Esophagus (tissue), 2 donors: ENCODE data around the gene PRICKLE2. TPM values are rescaled to one million over a fixed set of nuclear protein-coding genes. Genes with fewer than 3 reads are reported as not detected.

Experiments used
- H3K27ac ChIP-seq, 2 donors: one replicate each; pipeline ENCODE4 v1.5.1; 2013; ENCODE audit warnings: low read depth in 2 of 2, mild to moderate bottlenecking in 2 of 2, inconsistent platforms in 1 of 2, low read length in 1 of 2, moderate library complexity in 1 of 2
- H3K27me3 ChIP-seq, 2 donors: one replicate each; pipeline ENCODE4 v1.6.1; 2013; ENCODE audit warnings: low read length in 2 of 2, control low read depth in 1 of 2, mild to moderate bottlenecking in 1 of 2; ENCODE audit not compliant: insufficient read depth in 2 of 2, control insufficient read depth in 1 of 2
- H3K36me3 ChIP-seq, 2 donors: one replicate each; pipeline ENCODE4 v1.6.1; 2013; ENCODE audit warnings: low read length in 1 of 2; ENCODE audit not compliant: control insufficient read depth in 2 of 2, insufficient read depth in 2 of 2
- H3K4me1 ChIP-seq, 2 donors: one replicate each; pipeline ENCODE4 v1.6.1; 2013; ENCODE audit warnings: low read length in 1 of 2; ENCODE audit not compliant: control insufficient read depth in 2 of 2, insufficient read depth in 2 of 2
- H3K4me3 ChIP-seq, 2 donors: one replicate each; pipeline ENCODE4 v1.5.1; 2013; ENCODE audit warnings: low read length in 2 of 2, mild to moderate bottlenecking in 2 of 2, low read depth in 1 of 2, moderate library complexity in 1 of 2
- H3K9me3 ChIP-seq, 2 donors: one replicate each; pipeline ENCODE4 v1.6.1; 2013; ENCODE audit warnings: mild to moderate bottlenecking in 2 of 2, low read depth in 1 of 2, low read length in 1 of 2, moderate library complexity in 1 of 2; ENCODE audit not compliant: control insufficient read depth in 2 of 2, insufficient read depth in 1 of 2
- WGBS, 2 donors: extraction: QIAGEN DNeasy Blood & Tissue Kit; methylation state at CpG; one replicate each; pipeline ENCODE4 v1.1.7; 2013; 5-methylcytosine and 5-hydroxymethylcytosine counted together
- polyA plus RNA-seq, 2 donors: library from polyadenylated mRNA; stranded (reverse); fragments of 200-250 nt; gene quantifications; one replicate each; pipeline ENCODE4 v1.2.3, GENCODE V29; 2013
- donor health status: healthy with polysubstance abuse.
- donor health status: Bipolar disorder and iron deficiency.

Gene PRICKLE2
- polyA plus RNA-seq, 2 donors = 1.3 to 2.7 TPM

- Histone ChIP-seq H3K4me3 (no peak overlapping the region), H3K27me3 (no peaks in the 10 kb centered on the region), H3K27ac (no peak overlapping the region), H3K36me3 (no peaks in the 10 kb centered on the region), H3K9me3 (no peaks in the 10 kb centered on the region), H3K4me1 (no peaks in the 10 kb centered on the region)
- 69 to 74% methylated on average over 4 of the region's 4 CpGs for WGBS, 2 donors
Observed at GRCh38 chr3:64078966-64079365, 146.3 kb downstream of the PRICKLE2 start.

DNA sequence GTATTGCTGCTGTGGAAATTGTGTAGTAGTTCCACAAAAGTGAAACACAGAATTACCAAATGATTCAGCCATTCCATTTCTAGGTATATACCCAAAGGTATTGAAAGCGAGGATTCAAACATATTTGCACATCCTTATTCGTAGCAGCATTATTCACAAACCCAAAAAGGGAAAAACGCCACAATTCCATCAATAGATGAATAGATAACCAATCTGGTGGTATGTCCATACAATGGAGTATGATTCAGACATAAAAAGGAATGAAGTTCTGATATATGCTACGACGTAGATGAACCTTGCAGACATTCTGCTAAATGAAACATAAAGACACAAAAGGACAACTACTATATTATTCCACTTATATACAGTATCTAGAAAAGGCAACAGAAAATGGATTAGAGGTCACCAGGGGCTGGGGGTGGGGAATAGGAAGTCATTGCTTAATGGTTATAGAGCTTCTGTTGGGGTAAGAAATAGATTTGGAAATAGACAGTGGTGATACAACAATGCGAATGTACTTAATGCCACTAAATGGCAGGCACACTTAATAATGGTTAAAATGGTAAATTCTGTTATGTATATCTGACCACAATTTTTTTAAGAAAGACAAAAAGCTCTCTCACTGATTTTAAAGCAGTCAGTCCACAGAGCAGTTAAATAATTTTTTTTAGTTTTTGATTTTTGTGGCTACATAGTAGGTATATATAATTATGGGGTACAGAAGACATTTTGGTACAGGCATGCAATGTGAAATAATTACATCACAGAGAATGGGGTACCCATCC lies 150.2 kb downstream of the PRICKLE2 start:
- no peak overlapping the region for H3K27ac ChIP-seq
- H3K36me3 ChIP-seq = no peaks in the 10 kb centered on the region
- WGBS, 2 donors = 93 to 94% methylated on average over 6 of the region's 6 CpGs
- H3K4me1 ChIP-seq = no peaks in the 10 kb centered on the region
- no peaks in the 10 kb centered on the region for H3K27me3 ChIP-seq
- H3K4me3 ChIP-seq = no peak overlapping the region
- no peaks in the 10 kb centered on the region for H3K9me3 ChIP-seq

DNA sequence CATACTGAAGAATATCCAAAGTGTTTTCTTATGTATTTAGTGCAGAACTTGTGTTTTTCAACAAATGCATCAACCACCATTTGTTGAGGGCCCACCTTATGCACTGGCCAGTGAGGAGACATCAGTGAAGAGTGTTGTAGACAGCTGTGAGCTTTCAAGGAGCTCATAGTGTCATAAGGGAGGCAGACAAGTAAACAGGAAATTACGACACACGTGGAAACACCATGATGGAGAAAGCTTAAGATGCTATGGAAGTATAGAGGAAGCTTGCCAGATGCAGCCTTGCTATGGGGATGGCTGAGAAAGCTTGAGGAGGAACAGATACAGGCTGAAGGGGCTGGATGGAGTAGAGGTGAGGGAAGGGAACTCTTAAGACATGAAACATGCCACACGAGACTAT lies 151.2 kb downstream of the PRICKLE2 start:
- Histone ChIP-seq H3K4me3 (no peak overlapping the region), H3K36me3 (no peaks in the 10 kb centered on the region), H3K9me3 (no peaks in the 10 kb centered on the region), H3K4me1 (no peaks in the 10 kb centered on the region), H3K27me3 (no peaks in the 10 kb centered on the region), H3K27ac (no peak overlapping the region)
- 76 to 81% methylated on average over 3 of the region's 3 CpGs for WGBS, 2 donors

DNA sequence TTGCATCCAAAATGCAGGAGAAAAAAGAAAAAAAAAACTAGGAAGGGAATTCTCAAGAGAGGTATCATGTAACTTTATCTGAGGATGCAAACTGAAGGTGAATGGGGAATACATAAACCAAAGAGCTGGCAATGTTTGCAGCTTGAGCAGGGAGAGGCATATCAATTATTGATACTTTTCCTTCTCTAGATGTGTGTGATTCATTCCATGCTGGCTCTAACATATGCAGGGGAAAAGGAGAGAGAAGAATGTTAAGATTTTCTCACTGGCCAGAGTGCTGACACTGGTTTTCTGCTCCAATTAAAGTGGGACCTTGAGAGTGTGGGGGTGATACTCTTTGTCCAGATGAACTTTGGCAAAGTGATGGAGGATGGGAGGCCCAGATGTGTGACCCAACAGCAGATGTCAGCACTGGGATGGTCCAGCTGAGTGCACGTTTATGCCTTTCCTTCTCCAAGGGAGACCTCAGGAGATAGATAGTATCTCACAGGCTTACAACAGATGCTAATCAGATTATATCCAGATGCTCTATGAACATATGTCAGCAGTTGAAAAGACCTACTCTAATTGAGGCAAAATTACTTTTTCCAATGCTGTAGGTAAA lies 152.0 kb downstream of the PRICKLE2 start:
- 25 to 42% methylated on average over 1 of the region's 1 CpG for WGBS, 2 donors
- Histone ChIP-seq H3K4me3 (no peak overlapping the region), H3K9me3 (no peaks in the 10 kb centered on the region), H3K27ac (no peak overlapping the region), H3K27me3 (no peaks in the 10 kb centered on the region), H3K4me1 (no peaks in the 10 kb centered on the region), H3K36me3 (no peaks in the 10 kb centered on the region)

GRCh38 chr3:64072126-64072525 lies 153.1 kb downstream of the PRICKLE2 start:
- H3K27ac ChIP-seq = no peak overlapping the region
- no peaks in the 10 kb centered on the region for H3K36me3 ChIP-seq
- no peak overlapping the region for H3K4me3 ChIP-seq
- WGBS, 2 donors = 75 to 76% methylated on average over 2 of the region's 2 CpGs
- no peaks in the 10 kb centered on the region for H3K9me3 ChIP-seq
- peaks cover 0 to 4% of the 10 kb centered on the region in 2 donors for H3K4me1 ChIP-seq
- no peaks in the 10 kb centered on the region for H3K27me3 ChIP-seq

DNA sequence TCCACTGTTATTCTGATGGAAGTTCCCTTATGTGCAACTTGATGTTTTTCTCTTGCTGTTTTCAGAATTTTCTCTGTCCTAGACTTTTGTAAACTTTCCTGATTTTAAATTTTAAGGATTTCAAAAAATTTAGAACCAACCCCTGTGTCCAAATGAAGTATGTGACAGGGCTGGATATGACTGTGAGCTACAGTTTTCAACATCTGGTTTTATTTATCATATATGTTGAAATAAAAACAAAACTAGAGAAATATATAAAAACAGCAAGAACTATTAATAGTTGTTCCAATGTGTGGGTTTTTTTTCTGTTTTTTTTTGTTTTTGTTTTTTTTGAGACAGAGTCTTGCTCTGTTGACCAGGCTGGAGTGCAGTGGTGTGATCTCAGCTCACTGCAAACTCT lies 154.6 kb downstream of the PRICKLE2 start:
- Histone ChIP-seq H3K36me3 (no peaks in the 10 kb centered on the region), H3K9me3 (no peaks in the 10 kb centered on the region), H3K27me3 (no peaks in the 10 kb centered on the region), H3K27ac (no peak overlapping the region), H3K4me3 (no peak overlapping the region), H3K4me1 (peaks cover 0 to 4% of the 10 kb centered on the region in 2 donors)

DNA sequence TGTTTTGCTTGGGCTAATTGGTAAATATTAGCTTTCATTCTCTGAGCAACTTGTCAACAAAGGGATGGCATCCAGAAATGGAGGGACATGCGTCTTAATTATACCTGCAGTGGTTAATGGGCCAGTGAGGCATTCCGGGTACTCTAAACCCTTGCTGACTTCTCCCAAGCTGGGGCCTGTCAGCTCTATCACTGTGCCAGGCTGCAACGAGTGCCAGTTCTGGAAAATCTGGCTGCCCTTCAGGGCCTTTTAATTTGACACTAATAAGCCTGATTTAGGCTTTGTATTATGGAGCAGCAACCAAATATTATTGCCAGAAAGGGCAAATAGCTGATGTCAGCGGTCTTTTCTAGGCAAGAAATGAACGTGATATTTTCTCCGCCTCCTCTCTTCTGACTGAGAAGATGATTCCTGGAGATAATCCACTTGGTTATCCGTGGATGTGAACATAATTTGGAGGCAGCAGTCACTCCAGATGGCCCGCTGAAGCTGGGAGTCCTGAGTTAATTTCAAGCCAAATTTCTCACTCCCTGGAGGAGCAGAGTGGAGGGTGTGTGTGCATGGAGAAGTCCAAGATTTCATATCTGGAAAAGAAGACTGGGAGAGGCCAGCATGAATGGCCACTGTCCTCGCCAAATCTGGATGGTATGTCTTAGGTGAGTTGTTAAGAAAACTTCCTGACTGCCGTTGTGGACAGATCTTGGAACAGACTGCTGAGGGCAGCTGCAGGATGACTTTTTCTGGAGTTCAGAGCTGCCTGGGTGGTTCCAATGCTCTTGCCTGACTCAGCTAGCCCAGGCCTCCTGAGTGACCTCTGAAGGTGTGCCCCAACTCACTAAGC lies 157.5 kb downstream of the PRICKLE2 start:
- peaks cover 0 to 4% of the 10 kb centered on the region in 2 donors for H3K4me1 ChIP-seq
- H3K27ac ChIP-seq = no peak overlapping the region
- no peaks in the 10 kb centered on the region for H3K36me3 ChIP-seq
- H3K4me3 ChIP-seq = no peak overlapping the region
- H3K9me3 ChIP-seq = no peaks in the 10 kb centered on the region
- 37 to 52% methylated on average over 10 of the region's 10 CpGs for WGBS, 2 donors
- no peaks in the 10 kb centered on the region for H3K27me3 ChIP-seq

DNA sequence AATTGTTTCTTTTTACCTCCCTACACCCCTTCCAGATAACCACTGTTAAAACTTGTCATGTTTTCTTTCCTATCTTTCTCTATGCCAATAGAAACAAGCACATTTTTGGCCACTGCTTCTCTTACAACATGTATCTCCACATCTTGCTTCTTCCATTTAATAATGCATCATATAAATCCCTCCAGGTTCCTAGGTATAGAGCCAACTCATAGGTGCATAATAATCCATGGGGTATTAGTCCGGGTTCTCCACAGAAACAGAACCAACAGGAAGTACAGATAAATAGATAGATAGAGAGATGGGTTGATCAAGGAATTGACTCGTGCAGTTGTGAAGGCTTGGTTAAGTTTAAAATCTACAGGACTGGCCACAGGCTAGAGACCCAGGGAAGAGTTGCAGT lies 160.5 kb downstream of the PRICKLE2 start:
- Histone ChIP-seq H3K4me1 (peaks cover 0 to 4% of the 10 kb centered on the region in 2 donors), H3K27ac (no peak overlapping the region), H3K27me3 (no peaks in the 10 kb centered on the region), H3K36me3 (no peaks in the 10 kb centered on the region), H3K4me3 (no peak overlapping the region), H3K9me3 (no peaks in the 10 kb centered on the region)
- WGBS, 2 donors = 88 to 94% methylated on average over 2 of the region's 2 CpGs

- no peak overlapping the region for H3K27ac ChIP-seq
- no peaks in the 10 kb centered on the region for H3K27me3 ChIP-seq
- H3K4me3 ChIP-seq = no peak overlapping the region
- no peaks in the 10 kb centered on the region for H3K36me3 ChIP-seq
- no peaks in the 10 kb centered on the region for H3K9me3 ChIP-seq
- 77 to 91% methylated on average over 2 of the region's 2 CpGs for WGBS, 2 donors
- H3K4me1 ChIP-seq = peaks cover 0 to 4% of the 10 kb centered on the region in 2 donors
Observed at GRCh38 chr3:64063983-64064438, 161.3 kb downstream of the PRICKLE2 start.
